Stimulated activated CD4-positive, alpha-beta T cell treated with anti-CD3 and anti-CD28 coated beads, Interleukin-1b, Interleukin-23, amount 100 ng/mL, for 24 hours (primary cell): ENCODE measurements around the gene DLL4.
"Not testable (repeated sequence)": the region's sequence is repeated elsewhere in the genome, so short reads cannot be mapped to it uniquely, and the experiment has no call there.

Source experiments
- DNase-seq, 4 experiments: peaks; one replicate each; pipeline ENCODE4 v3.0.0-alpha.2; 2020; ENCODE audit warnings: low read depth in 4 of 4, low spot score in 1 of 4

Gene DLL4

DNA sequence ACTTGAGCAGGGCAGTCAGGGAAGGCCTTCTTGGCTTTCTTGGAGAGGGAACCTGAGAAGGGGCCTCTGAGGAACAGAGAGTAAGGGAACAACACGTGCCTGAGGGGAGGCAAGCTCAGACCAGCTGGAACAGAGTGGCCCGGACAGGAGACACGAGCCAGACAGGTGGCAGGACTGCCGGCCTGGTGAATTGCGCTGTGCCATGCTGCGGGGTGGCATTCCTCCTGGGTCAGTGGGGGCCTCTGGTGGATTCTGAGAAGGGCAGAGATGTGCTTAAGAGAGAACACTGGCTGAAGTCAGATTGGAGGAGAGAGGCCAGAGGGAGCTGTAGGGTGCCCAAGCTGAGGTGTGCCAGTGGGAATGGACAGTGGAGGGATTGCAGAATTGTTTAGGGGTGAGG lies 29.0 kb downstream of the DLL4 start:
- no peak for DNase-seq

DNA sequence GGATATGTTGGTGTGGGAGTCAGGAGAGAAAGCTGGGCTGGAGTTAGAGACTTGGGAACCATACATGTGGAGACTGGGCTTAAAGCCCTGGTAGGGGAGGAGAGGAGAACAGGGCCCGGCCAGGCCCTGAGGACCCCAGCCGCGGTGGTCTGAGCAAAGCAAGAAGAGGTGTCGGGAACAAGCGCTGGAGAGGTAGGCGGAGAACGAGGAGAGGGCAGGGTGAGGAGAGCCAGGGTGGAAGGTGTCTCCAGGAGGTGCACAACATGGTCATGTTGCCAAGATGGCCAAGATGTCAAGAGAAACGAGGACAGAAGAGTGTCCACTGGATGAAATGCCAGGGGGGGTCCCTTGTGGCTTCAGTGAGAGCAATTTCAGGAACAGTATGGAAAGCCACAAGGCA lies 29.6 kb downstream of the DLL4 start:
- no peak for DNase-seq

DNA sequence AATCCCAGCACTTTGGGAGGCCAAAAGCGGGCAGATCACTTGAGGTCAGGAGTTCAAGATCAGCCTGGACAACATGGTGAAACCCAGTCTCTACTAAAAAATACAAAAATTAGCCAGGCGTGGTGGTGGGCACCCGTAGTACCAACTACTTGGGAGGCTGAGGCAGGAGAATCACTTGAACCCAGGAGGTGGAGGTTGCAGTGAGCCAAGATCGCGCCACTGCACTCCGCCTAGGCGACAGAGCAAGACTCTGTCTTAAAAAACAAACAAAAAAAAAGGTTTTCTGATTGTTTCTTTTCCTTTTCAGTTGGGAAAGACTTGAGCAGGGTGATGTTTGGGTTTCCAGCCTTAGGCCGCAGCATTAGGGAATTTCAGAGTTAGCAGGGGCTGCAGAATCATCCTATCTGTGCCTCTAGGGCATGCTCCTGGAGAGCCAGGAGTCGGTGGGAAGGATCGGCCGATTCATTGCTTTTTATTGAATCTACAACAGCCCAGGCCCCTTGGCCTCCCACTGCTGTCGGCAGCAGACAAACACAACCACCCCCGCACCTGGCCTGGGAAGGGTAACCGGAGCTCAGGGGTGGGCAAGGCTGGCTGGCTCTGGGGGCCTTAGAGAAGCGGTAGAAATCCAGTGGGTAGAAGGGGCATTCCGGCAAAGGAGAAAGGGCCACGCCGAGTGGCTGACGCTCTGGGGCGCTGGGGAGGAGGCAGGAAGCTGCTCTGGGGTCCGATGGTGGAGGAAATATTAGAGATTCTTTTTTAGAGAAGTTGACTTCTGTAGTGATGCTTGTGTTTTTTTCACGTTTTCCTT lies 30.4 kb downstream of the DLL4 start:
- no peak for DNase-seq

DNA sequence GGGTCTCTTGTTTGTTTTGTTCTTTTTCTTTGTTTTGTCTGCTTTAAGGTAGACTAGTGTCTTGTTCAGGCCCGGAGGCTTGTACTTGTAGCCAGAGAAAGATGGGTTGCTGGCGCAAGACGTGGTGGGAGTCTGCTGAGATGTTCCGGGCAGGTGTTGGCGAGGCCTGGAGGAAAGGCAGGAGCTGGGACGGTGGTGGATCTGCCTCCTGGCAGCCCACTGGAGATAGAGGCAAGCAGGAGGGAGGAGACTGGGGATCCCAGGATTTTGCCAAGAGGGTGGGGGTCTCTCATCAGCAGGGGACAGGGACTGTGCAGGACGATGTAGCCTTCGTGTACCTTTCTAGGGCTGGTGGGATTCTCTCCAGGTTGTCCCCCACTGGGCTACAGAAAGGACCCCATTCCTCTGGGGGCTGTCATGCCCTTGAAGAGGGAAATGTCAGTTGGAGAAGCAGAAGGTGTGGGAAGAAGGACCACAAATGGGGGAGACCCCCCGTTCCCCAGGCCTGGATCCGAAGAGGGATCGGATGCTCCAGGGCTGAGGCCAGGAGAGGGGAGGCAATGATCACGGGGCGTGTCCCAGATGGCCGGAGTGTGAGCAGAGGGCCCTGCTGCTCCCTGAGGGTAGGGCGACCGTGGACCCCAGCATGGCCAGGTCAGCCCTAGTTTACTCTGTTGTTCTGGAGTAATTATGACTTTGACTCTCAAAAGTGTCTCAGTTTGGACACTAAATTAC lies 31.2 kb downstream of the DLL4 start:
- no peak for DNase-seq

DNA sequence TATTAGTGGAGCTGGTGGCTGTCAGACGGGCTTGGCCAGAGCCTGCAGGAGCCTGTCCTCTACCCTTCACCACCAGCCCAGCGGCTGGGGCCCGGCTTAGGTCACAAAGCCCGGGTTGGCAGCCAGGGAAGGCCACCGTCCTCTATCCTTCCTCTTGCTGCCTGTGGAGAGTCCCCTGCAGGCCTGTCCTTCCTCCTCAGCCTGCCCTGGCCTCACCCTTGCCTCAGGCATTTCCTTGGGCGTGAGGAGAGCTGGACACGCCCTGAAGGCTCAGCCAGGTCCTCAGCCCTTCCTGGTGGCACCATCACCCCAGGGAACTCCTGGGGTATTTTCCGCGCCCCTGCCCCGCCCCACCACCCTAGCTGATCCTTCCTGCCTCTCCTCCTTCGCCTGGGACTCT lies 31.8 kb downstream of the DLL4 start:
- no peak for DNase-seq

DNA sequence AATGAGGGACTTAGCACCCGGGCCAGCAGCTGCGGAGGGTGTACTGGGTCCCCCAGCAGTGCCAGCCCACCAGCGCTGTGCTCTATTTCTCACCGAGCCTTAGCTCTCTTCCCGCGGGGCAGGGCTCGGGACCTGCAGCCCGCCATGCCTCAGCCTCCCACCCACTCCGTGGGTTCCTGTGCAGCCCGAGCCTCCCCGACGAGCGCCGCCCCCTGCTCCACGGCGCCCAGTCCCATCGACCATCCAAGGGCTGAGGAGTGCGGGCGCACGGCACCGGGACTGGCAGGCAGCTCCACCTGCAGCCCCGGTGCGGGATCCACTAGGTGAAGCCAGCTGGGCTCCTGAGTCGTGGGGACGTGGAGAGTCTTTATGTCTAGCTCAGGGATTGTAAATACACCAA lies 32.6 kb downstream of the DLL4 start:
- not testable (repeated sequence) for DNase-seq

DNA sequence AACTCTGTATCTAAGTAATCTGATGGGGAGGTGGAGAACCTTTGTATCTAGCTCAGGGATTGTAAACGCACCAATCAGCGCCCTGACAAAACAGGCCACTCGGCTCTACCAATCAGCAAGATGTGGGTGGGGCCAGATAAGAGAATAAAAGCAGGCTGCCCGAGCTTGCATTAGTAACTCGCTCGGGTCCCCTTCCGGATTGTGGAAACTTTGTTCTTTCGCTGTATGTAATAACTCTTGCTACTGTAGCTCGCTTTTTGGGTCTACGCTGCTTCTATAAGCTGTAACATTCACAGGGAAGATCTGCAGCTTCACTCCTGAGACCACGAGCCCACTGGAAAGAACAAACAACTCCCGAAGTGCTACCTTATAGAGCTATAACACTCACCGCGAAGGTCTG lies 33.2 kb downstream of the DLL4 start:
- DNase-seq, result not testable (repeated sequence)

DNA sequence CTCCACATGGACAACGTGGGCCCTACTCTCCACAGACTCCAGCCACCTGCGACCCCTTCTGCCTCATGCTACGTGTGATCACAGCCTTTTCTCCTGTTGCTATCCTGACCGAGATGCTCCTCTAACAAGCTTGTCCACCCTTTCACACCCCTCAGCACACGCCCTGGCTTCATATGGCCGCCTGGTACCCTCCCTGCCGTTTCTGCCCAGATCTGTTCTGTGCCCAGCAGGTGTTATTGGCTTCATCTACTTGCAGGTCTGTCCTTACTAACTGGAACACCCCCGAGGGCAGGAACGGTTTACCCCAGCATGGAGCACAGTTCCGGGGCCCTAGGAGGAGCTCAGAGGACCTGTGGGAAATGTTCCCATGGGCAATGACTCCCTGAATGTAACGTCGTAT lies 34.1 kb downstream of the DLL4 start:
- no peak for DNase-seq

DNA sequence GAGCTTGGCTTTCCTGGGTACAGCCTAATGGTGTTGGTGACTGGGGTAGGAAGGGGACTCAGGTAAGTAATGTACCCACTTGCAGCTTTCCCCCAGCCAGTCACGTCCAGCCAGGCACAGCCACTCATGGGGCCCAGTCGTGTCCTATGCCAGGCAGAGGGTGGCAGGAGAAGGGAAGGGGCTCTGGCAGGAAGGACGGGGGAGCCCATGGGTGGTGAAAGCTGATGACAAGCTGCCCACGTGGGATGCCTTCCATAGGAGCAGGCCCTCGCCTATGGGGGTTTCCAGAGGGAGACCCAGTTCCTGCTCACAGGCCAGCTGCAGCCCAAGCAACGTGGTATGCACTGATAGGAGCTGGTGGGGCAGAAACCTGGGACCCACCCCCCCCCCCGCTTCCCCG lies 34.9 kb downstream of the DLL4 start:
- DNase-seq, result no peak

DNA sequence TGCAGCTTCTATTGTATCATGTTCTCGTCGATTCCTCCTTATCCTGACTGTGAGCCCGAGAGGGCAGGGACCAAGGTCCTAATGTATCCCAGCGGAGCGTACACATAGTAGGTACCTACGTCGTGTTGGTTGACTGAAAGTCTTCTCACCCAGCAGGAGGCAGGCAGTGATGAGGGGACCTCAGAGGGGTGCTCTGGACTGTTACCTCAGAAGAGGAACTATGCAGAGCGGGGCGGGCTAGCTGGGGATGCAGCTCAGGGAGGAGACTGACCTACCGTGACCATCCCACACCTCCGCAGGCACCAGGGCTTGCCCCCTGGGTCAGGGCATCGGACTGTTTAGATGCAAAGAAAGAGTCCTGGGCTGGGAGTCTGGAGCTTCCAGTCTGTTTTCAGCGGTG lies 35.5 kb downstream of the DLL4 start:
- no peak for DNase-seq

DNA sequence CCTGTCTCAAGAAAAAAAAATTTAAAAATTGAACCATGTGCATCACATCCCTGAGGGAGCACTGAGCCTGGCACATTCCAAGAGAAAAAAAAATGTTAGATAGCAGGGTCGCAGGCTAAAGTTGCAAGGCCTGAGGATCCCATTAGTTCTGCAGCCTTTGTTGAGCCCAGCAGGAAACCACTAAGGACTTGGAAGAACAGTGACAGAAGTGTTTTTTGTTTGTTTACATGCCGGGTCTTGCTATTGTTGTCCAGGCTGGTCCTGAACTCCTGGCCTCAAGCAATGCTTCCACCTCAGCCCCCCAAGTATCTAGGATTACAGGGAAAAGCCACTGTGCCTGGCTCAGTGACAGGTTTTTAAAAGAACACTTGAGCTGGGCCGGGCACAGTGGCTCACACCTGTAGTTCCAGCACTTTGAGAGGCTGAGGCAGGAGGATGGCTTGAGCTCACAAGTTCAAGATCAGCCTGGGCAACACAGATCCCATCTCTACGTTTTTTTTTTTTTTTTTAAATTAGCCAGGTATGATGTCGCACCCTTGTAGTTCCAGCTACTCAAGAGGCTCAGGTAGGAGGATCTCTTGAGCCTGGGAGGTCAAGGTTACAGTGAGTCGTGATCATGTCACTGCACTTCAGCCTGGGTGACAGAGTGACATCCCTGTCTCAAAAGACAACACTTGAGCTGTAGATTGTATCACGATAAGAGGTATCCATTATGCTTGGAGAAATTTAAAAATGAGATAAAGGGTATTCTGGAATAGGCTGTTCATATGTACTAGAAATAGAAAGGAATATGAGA lies 39.3 kb downstream of the DLL4 start:
- no peak for DNase-seq

DNA sequence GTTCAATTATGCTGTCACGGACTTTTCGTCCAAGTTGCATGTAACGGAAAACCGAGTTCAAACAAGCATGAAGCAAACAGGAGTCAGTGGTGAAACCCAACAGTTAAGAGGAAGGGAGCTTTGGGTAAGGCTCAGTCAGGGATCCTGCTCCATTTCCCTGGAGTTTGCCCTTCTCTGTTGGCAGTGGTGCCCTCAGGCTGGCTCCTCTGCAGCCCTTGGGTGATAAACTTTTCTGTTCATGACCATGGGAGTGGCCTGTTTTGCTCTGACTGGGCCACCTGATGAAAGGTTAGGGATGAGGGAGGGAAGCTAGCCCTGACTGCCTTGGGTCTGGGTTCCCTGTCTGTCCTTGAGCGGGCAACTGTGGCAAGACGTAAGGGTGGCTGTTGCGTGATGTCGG lies 40.2 kb downstream of the DLL4 start:
- no peak for DNase-seq

DNA sequence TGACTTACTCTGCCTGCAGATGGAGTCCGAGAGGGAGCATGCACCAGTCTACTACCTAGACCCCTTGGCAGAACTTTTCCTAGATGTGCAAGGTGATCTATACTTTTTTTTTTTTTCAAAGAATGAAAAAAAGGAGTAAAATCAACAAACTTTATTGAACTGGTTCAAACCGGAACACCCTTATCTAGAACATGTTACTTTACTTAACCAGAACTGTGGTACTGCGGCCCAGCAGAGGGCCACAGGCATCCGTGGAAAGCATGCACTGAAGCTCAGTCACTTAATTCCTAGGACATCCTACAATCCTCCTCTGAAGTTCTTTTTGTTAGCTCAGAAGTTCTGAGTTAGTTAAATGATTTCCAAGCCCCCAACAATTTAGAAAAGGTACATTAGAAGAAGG lies 45.7 kb downstream of the DLL4 start:
- no peak for DNase-seq

DNA sequence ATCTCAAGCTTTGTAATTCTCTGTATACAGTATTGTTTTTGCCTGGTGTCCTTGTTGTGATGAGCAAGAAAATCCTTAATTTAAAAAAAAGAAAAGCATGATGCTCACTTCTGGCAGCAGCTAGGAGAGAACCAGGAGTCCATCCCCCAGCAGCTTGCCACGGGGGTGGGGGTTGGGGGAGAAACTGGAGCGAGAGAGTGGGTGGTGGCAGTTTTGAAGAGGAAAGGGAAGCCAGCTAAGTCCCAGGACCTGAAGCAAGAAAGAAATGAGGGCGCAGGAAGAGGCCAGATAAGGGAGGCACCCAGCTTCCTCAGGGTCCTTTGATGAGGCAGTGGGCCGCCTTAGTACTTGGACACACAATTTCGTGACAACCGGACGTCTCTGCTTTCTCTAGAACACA lies 47.7 kb downstream of the DLL4 start:
- DNase-seq, result no peak

DNA sequence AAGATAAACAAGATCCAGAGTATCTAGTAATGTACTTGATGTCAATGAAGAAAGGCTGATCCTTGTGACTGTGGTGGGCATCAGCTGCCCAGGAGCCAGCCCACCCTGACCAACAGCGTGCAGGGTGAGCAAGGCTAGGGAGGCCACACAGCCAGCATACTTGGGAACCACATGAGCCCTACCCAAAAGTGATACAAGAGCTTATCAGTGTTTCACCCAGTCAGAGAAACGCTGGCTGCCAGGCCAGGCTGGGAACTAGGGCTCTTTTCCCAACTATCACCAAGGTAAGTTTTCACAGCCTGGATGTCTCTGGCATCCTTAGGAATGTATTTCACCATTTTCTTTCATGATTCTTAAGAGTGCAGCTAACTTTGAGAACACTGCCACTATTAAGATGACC lies 49.0 kb downstream of the DLL4 start:
- no peak for DNase-seq

DNA sequence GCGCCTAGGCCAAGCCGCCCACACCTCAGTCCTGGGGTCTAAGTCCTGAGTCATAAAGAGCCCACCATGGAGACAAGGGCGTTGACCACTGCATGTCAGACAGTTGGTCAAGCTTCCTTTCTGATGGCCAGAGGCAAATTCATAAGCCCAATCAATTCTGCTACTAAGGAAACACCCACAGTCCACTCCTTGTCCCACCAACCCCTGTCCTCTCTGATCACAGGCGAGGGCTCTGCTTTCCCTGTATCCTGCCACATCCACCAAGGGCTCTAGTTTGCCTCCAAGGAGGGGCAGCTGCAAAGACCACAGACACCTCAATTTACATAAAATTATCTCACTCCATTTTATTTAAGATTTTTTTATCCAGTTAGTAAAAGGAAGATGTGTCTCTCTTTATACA lies 49.4 kb downstream of the DLL4 start:
- DNase-seq, result no peak

DNA sequence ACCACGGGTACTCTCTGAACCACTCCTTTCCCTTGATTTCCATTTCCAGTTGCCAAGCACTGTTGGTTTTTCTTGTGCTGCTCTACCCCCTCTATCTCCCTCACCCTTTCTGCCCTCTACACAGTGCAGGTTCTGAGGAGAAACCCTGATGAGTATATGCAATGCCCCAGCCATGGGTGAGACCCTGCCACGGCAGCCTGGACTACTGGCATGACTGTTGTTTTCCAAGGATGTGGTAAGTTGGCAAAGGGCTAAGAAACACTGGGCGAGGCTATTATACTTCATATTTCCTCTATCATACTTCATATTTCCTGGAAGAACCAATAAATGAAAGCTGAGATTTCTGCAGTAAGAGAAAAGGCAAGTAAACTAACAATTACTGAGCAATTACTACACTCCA lies 52.0 kb downstream of the DLL4 start:
- DNase-seq, result no peak

DNA sequence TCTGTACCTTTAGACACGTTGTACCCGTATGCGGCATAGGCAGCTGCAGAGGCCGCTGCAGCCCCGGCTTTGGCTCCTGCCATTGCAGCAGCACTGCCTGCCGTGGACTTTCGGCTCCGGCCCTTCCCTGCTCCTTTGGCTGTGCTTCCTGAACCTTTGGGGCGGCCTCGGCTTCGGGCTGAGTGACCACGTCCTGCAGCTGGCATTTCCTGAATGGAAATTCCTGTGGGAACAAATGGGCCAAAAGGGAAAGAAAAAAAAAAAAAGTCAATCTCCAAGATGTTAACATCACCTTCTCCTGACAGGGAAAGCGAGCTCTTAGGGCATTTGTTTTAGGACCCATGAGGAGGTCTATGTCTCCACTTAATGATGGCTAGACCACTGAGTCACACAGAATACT lies 53.7 kb downstream of the DLL4 start:
- no peak for DNase-seq

DNA sequence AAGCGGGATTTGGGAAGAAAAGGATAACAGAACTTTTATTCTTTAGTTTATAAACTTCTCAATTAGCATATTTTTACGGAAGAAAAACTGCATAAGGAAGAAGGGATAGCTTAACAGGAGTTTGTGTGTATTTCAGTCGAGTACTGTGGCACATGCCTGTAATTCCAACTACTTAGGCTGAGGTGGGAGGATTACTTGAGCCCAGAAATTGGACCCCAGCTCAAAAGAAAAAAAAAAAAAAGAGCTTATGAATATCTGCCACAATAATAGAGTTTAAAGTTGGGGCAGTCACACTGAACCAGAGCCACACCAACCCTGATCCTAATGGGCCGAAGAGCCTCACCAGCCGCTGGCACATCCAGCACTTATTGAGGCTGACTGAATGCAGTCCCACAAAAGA lies 55.3 kb downstream of the DLL4 start:
- DNase-seq, result no peak

DNA sequence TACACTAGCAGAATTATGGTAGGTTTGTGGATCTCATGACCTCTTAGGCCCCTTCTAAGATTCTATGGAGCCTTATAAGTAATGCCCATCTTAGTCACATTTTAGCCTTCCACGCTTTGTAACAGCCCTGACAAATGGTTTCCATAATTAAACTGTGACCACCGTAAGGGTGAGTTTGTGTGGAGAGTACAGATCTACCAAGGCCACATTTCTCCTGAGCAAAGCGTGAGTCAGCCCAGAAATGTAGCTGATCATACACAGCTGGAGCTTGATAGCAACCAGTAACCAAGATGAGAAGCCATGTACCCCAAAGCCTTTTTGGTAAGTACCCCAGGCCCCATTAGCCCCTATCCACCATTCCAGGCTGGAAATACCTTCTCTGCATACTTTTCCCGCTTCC lies 55.8 kb downstream of the DLL4 start:
- no peak for DNase-seq

DNA sequence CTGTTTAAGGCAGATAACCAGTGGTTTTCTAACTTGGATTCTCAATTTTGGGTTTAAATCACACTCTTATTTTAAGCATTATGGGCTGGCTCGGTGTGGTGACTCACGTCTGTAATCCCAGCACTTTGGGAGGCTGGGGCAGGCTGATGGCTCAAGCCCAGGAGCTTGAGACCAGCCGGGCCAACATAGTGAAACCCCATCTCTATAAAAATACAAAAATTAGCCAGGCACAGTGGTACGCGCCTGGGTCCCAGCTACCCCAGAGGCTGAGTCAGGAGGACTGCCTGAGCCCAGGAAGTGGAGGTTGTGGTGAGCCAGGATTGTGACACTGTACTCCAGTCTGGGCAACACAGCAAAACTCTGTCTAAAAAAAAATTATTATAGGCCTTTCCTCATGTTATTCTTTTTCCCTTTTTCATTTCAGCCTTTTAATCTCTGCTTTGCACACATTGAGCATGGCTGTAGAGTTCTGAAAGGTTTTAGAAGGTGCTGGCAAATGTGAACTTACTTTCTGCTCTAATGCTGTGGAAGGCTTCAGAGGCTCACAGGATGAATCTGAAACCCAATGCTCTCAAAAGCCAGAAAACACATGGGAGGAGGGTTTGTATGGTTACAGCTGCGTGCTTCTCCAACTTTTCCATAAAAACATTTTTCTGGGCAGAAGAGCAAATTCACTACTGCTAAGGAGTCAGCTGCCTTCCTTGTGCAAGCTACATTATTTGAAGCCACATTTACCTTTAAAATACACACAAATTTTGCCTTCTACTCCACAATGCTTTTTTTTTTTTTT lies 56.6 kb downstream of the DLL4 start:
- DNase-seq, result no peak
